Chondrocyte (in vitro differentiated cells): ENCODE measurements around the gene CSNK1G1. TPM values are rescaled to one million over a fixed set of nuclear protein-coding genes. Genes with fewer than 3 reads are reported as not detected.

Experiments
- DNase-seq: peaks from one replicate; pipeline ENCODE4 v3.0.0; 2021; ENCODE audit warnings: mixed read lengths, low spot score
- H3K27ac Mint-ChIP-seq: one replicate; pipeline ENCODE4 v1.8.0; 2021; ENCODE audit warnings: mild to moderate bottlenecking, moderate library complexity, mixed read lengths; ENCODE audit not compliant: unreplicated experiment
- H3K27me3 Mint-ChIP-seq: 2 replicates; pipeline ENCODE4 v1.8.0; 2021; ENCODE audit warnings: low read depth, mixed read lengths
- H3K36me3 Mint-ChIP-seq: 2 replicates; pipeline ENCODE4 v1.8.0; 2021; ENCODE audit warnings: low read depth, mixed read lengths
- H3K4me1 Mint-ChIP-seq: 2 replicates; pipeline ENCODE4 v1.8.0; 2021; ENCODE audit warnings: low read depth, mild to moderate bottlenecking, mixed read lengths
- H3K4me3 Mint-ChIP-seq: one replicate; pipeline ENCODE4 v1.8.0; 2021; ENCODE audit warnings: mild to moderate bottlenecking, moderate library complexity, mixed read lengths; ENCODE audit not compliant: unreplicated experiment
- H3K9me3 Mint-ChIP-seq: 2 replicates; pipeline ENCODE4 v1.8.0; 2021; ENCODE audit warnings: low read depth, mixed read lengths
- total RNA-seq: library from RNA; stranded (reverse); gene quantifications from 3 replicates; pipeline ENCODE4 v1.2.1, GENCODE V29; 2021
- TF ChIP-seq, protein P1 (sequence below): fragments of 200-600 bp; sonication (generic); IDR thresholded peaks from 2 replicates; pipeline ENCODE4 v1.5.0; 2021; ENCODE audit warnings: antibody characterized with exemption, mild to moderate bottlenecking, moderate library complexity

Gene CSNK1G1
- total RNA-seq, 1 donor from 2014 or later = 20.1 TPM

DNA sequence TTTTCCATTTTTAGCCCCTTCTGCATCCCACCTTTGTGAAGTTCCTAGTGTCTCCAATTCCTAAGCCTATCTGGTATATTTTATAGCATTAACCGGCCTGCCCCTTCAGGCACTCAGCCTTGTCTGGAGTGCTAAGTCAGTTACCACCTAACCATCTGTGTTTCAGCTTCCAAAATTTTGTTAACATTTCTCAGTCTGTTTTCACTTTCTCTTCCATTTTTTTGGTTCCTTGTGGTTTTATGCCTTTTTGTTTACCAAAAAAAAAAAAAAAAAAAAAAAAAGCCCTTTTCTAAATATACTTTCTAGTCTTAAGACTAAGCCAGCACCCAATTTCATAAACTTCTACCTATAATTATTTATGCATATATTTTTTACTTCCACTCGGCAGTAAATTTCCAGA, 92.4 kb downstream of the CSNK1G1 start:
- DNase-seq = no peak
- TF ChIP-seq, protein P1, sequence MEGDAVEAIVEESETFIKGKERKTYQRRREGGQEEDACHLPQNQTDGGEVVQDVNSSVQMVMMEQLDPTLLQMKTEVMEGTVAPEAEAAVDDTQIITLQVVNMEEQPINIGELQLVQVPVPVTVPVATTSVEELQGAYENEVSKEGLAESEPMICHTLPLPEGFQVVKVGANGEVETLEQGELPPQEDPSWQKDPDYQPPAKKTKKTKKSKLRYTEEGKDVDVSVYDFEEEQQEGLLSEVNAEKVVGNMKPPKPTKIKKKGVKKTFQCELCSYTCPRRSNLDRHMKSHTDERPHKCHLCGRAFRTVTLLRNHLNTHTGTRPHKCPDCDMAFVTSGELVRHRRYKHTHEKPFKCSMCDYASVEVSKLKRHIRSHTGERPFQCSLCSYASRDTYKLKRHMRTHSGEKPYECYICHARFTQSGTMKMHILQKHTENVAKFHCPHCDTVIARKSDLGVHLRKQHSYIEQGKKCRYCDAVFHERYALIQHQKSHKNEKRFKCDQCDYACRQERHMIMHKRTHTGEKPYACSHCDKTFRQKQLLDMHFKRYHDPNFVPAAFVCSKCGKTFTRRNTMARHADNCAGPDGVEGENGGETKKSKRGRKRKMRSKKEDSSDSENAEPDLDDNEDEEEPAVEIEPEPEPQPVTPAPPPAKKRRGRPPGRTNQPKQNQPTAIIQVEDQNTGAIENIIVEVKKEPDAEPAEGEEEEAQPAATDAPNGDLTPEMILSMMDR = no peak
- no peak overlapping the region for H3K27ac Mint-ChIP-seq
- H3K9me3 Mint-ChIP-seq = peaks cover 4% of the 10 kb centered on the region
- H3K4me3 Mint-ChIP-seq = no peak overlapping the region
- no peaks in the 10 kb centered on the region for H3K27me3 Mint-ChIP-seq
- H3K36me3 Mint-ChIP-seq = no peaks in the 10 kb centered on the region
- peaks cover 30% of the 10 kb centered on the region for H3K4me1 Mint-ChIP-seq

DNA sequence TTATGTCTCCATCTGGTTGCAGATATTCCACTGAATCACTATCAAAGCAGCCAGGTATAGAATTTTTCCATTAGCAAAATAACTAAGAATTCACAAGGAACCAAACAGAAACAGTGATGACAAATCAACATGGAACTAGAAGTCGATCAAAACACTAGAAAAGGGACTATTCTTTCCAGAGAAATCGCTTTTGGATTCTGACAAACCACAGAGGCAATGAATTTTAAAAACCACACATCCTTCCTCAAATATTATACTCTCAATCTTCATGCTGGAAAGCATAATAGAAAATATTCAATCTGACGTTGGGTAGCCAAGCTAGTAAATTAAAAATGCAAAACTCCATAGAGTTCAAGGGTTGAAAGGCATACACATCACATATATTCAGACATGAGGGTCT, 99.9 kb downstream of the CSNK1G1 start:
- no peak for DNase-seq
- H3K27ac Mint-ChIP-seq = no peak overlapping the region
- TF ChIP-seq, protein P1 = no peak
- peaks cover 5% of the 10 kb centered on the region for H3K36me3 Mint-ChIP-seq
- H3K4me1 Mint-ChIP-seq = peaks cover 30% of the 10 kb centered on the region
- H3K4me3 Mint-ChIP-seq = no peak overlapping the region
- no peaks in the 10 kb centered on the region for H3K27me3 Mint-ChIP-seq
- peaks cover 5% of the 10 kb centered on the region for H3K9me3 Mint-ChIP-seq

DNA sequence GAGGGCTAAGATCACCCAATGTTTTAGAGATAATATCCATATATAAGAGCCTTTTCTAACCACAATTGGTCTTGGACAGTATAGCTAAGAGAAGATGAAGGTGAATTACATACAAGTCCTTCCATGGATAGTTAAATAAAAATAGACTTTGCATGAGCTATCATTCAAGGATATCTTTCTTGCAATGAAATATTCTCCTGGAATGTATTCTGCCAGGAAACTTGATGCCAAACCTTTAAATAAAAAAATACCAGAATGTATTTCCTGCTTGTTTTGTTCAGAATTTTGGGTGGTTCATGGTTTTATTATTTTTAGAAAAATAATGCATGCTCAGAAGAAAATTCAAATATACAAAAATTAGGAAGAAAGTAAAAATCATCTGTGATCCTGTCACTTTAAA, 104.3 kb downstream of the CSNK1G1 start:
- H3K36me3 Mint-ChIP-seq = peaks cover 3% of the 10 kb centered on the region
- no peak for DNase-seq
- TF ChIP-seq, protein P1 = no peak

DNA sequence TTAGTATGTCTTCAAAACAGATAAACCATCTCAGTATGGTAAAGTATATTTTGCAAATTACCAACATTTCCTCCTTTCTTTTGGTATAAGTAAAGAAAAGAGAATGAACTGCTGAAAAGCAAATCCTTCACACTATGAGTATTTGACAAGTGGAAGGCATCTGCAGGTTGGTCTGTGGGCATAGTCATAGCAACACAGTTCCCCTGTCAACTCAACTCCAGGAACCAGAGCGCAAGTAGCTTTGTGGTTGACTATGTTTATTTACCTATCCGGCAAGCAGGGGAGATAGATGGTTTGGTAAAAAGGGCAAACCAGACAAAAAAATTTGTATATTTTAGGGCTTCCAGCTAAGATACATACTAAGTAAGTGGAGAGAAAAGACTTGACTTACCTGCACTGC, 104.9 kb downstream of the CSNK1G1 start:
- Mint-ChIP-seq H3K4me3 (no peak overlapping the region), H3K9me3 (peaks cover 2% of the 10 kb centered on the region), H3K36me3 (peaks cover under 1% of the 10 kb centered on the region), H3K27me3 (no peaks in the 10 kb centered on the region), H3K27ac (peak overlapping the region; percentile 61), H3K4me1 (peaks cover 58% of the 10 kb centered on the region)
- DNase-seq = no peak
- TF ChIP-seq, protein P1 = no peak

More for the DNA sequence above, 104.3 kb downstream of the CSNK1G1 start:
- Mint-ChIP-seq H3K9me3 (peaks cover 5% of the 10 kb centered on the region), H3K27me3 (no peaks in the 10 kb centered on the region), H3K27ac (peak overlapping the region; percentile 61), H3K4me1 (peaks cover 60% of the 10 kb centered on the region), H3K4me3 (no peak overlapping the region)

DNA sequence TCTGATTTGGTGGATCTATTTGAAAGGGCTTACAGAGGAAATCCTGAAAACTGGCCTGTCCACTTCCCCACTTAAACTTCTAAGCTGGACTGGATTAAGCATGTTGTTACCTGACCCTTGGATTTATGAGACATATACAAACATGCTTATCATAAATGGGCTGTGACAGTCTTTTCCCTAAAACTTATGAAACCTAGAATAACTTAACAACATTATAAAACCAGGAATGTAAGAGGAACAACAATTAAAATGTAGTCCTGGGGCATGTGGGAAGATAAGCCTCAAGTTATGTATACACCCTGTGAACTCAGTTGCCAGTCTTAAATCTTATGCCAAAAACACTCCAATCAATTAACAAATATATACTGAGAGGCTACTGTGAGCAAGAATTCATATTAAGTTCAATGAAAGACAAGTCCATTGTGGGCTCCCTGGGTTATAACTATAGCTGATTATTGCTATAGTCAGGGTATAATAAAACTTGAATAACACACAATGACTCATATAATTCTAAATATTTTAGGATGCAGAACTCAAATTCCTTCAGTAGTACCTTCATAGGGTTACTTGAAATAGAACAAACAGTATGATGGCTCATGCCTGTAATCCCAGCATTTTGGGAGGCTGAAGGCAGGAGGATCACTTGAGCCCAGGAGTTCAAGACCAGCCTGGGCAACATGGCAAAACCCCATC, 105.9 kb downstream of the CSNK1G1 start:
- H3K27ac Mint-ChIP-seq = peak overlapping the region; percentile 74
- H3K27me3 Mint-ChIP-seq = no peaks in the 10 kb centered on the region
- no peaks in the 10 kb centered on the region for H3K36me3 Mint-ChIP-seq
- H3K9me3 Mint-ChIP-seq = no peaks in the 10 kb centered on the region
- DNase-seq = no peak
- H3K4me3 Mint-ChIP-seq = no peak overlapping the region
- TF ChIP-seq, protein P1 = no peak
- peaks cover 50% of the 10 kb centered on the region for H3K4me1 Mint-ChIP-seq
